Calu3 (cell line): Measurements from ENCODE around the gene SDCCAG8. TPM values are rescaled to one million over a fixed set of nuclear protein-coding genes. Genes with fewer than 3 reads are reported as not detected.

Source experiments
- BruUV-seq: library from RNA; stranded (reverse); fragments of 400-500 nt; replicated peaks from 2 replicates; lab custom pipeline; 2021; lab: Mats Ljungman, UMichigan
- CTCF ChIA-PET: fragments of 300-600 bp; sonication (Branson Sonifier 250); formaldehyde crosslinking; loops from one replicate; lab custom pipeline; 2022; ENCODE audit warnings: antibody characterized with exemption; lab: Charles Lee
- DNase-seq: peaks from one replicate; pipeline ENCODE4 v3.0.0; 2022
- H3K27ac Mint-ChIP-seq: one replicate; pipeline ENCODE4 v1.8.0; 2022; ENCODE audit warnings: mixed read lengths; ENCODE audit not compliant: unreplicated experiment
- H3K27me3 Mint-ChIP-seq: one replicate; pipeline ENCODE4 v1.8.0; 2022; ENCODE audit warnings: mixed read lengths; ENCODE audit not compliant: unreplicated experiment
- H3K36me3 Mint-ChIP-seq: one replicate; pipeline ENCODE4 v1.8.0; 2022; ENCODE audit warnings: mild to moderate bottlenecking, moderate library complexity, mixed read lengths; ENCODE audit not compliant: insufficient read depth, unreplicated experiment
- H3K4me1 Mint-ChIP-seq: one replicate; pipeline ENCODE4 v1.8.0; 2022; ENCODE audit warnings: mild to moderate bottlenecking, low read depth, mixed read lengths; ENCODE audit not compliant: unreplicated experiment
- H3K4me3 Mint-ChIP-seq: one replicate; pipeline ENCODE4 v1.8.0; 2022; ENCODE audit warnings: mild to moderate bottlenecking, low read depth, moderate library complexity, mixed read lengths; ENCODE audit not compliant: unreplicated experiment
- H3K9me3 Mint-ChIP-seq: one replicate; pipeline ENCODE4 v1.8.0; 2022; ENCODE audit warnings: low read depth, mixed read lengths; ENCODE audit not compliant: unreplicated experiment
- intact Hi-C: fragments of 100-400 bp; cut with micrococcal nuclease; formaldehyde crosslinking; loops from one replicate; pipeline ENCODE4 v1.10.0; 2022; ENCODE audit not compliant: unreplicated experiment
- total RNA-seq: library from RNA; stranded (reverse); gene quantifications from 2 replicates; pipeline ENCODE4 v1.2.3, GENCODE V29; 2022
- TF ChIP-seq, protein P1 (sequence below): fragments of 200-600 bp; IDR thresholded peaks from one replicate; pipeline ENCODE4 v1.8.0; 2022; ENCODE audit warnings: antibody characterized with exemption; ENCODE audit not compliant: unreplicated experiment

Gene SDCCAG8
- total RNA-seq, 1 experiment from 2014 or later = 67.3 TPM

DNA sequence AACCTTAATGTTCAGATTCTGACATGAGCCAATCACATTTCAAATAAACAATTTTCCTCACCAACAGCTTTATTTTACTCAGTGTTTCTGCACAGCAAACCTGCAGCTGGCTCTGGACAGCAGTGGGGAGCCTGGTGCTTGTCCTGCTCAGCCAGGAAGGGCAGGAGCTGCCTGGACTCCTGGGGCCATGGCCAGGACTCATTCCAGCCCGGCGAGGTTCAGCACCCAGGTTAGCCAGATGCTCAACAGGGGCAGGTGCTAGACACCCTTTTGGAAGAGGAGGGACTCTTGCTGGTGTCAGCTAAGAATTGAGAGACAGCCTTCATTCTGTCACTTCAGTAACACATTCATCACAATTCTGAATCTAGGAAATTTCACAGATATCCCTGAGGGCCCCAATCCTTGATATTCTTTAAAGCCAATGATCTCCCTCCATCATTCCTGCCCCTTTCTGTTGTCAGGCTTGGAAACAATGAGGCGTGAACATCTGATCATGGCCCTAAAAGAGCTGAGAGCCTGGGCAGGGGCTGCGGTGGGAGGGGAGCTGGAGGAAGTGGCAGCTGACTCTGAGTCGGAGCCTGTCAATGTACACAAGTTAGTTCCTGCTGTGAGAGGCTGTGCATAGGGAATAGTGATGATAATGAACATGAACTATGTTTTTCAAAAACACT is 251.3 kb downstream of the SDCCAG8 start:
- Mint-ChIP-seq H3K27me3 (no peaks in the 10 kb centered on the region), H3K4me1 (no peaks in the 10 kb centered on the region), H3K36me3 (peaks cover 10% of the 10 kb centered on the region), H3K4me3 (no peak overlapping the region), H3K27ac (no peak overlapping the region), H3K9me3 (no peaks in the 10 kb centered on the region)
- no TSS peak for BruUV-seq
- intact Hi-C loops = no loop called here
- CTCF ChIA-PET = no interaction called here
- no peak for DNase-seq
- TF ChIP-seq, protein P1, sequence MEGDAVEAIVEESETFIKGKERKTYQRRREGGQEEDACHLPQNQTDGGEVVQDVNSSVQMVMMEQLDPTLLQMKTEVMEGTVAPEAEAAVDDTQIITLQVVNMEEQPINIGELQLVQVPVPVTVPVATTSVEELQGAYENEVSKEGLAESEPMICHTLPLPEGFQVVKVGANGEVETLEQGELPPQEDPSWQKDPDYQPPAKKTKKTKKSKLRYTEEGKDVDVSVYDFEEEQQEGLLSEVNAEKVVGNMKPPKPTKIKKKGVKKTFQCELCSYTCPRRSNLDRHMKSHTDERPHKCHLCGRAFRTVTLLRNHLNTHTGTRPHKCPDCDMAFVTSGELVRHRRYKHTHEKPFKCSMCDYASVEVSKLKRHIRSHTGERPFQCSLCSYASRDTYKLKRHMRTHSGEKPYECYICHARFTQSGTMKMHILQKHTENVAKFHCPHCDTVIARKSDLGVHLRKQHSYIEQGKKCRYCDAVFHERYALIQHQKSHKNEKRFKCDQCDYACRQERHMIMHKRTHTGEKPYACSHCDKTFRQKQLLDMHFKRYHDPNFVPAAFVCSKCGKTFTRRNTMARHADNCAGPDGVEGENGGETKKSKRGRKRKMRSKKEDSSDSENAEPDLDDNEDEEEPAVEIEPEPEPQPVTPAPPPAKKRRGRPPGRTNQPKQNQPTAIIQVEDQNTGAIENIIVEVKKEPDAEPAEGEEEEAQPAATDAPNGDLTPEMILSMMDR = no peak

DNA sequence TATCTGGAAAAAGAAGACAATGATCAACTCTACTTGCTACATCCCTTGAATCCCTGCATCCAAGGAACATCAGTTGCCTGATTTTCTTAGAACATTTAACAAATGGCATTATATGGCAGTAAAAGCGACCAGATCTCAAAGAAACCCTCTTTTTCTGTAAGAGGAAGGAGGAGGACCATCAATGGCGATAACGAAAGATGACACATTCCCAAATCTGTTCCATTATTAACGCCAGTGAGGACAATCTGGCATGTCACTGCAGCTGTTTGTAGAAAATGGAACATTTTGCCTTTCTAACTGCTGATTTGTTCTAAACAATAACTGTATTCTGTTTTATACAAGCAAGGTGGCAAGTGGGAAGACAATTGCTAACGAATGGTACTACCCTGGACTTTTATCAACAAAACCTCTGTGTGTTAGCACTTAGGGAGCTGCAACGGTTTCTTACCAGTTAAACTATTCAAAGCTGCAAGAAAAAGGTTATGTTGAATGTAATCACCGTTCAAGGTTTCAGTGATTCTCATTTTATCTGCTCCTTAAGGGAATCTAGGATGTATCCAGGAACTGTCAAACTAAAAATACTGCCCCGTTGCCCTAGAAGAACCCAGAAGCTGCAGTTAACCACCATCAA is 251.9 kb downstream of the SDCCAG8 start:
- no peak for DNase-seq
- Mint-ChIP-seq H3K4me1 (no peaks in the 10 kb centered on the region), H3K4me3 (no peak overlapping the region), H3K27ac (no peak overlapping the region), H3K27me3 (no peaks in the 10 kb centered on the region), H3K9me3 (no peaks in the 10 kb centered on the region), H3K36me3 (peaks cover 4% of the 10 kb centered on the region)
- CTCF ChIA-PET = no interaction called here
- TF ChIP-seq, protein P1 = no peak
- intact Hi-C loops = no loop called here
- no TSS peak for BruUV-seq

DNA sequence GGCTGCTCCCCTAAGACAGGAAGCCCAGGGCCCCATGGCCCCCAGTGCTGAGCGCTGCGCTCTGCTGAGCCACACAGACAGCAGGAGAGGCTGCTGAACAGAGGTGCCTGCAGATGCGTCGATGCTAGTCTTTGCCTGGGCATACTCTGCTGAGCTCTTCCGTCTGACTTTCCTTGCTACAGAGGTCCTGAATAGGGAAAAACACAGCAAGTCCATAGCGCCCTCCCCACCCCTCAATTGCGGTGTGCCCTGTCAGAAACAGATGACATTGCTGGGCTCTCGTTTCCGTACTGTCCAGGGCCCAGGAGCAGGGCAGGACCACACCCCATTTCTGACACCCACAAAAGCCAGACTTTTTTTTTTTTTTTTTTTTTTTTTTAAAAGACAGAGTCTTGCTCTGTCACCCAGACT is 252.5 kb downstream of the SDCCAG8 start:
- TF ChIP-seq, protein P1 = no peak
- no TSS peak for BruUV-seq
- Mint-ChIP-seq H3K27me3 (no peaks in the 10 kb centered on the region), H3K4me1 (no peaks in the 10 kb centered on the region), H3K4me3 (no peak overlapping the region), H3K36me3 (peaks cover 2% of the 10 kb centered on the region), H3K9me3 (no peaks in the 10 kb centered on the region), H3K27ac (no peak overlapping the region)
- intact Hi-C loops = no loop called here
- no peak for DNase-seq
- CTCF ChIA-PET = no interaction called here

DNA sequence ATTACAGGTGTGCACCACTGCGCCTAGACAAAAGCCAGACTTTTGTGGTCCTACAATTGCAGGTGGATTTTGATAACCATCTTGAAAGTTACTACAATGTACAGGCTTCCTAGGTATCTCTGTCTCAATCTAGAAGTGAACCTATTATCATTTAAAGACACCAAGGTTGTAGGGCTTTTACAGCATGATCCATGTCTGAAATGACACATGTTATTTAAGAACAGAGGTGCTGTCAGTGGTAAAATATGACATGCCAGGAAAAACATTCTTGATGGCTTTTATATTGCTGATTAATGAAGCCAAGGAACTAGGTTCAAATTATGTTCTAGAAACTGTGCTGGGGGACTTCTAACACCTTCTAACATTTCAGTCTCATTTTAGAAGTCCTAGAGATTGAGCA is 253.1 kb downstream of the SDCCAG8 start:
- CTCF ChIA-PET = no interaction called here
- TF ChIP-seq, protein P1 = no peak
- intact Hi-C loops = no loop called here
- H3K36me3 Mint-ChIP-seq = no peaks in the 10 kb centered on the region
- no TSS peak for BruUV-seq
- no peak for DNase-seq
- no peak overlapping the region for H3K4me3 Mint-ChIP-seq
- H3K27me3 Mint-ChIP-seq = no peaks in the 10 kb centered on the region
- H3K27ac Mint-ChIP-seq = no peak overlapping the region
- H3K9me3 Mint-ChIP-seq = no peaks in the 10 kb centered on the region
- H3K4me1 Mint-ChIP-seq = no peaks in the 10 kb centered on the region
